GM12878 (cell line): ENCODE data around the gene RFWD3. TPM values are rescaled to one million over a fixed set of nuclear protein-coding genes. Genes with fewer than 3 reads are reported as not detected.

Source experiments
- ATAC-seq: fragments of 200-7000 bp; cut with Tn5 transposase; 3 replicates; pipeline ENCODE4 v1.9.1; 2020; ENCODE audit warnings: mild to moderate bottlenecking, moderate library complexity
- BruUV-seq: library from RNA; stranded (reverse); fragments of 400-500 nt; replicated peaks from 2 replicates; lab custom pipeline; 2021; lab: Mats Ljungman, UMichigan
- CTCF ChIA-PET: fragments of 300-600 bp; sonication (Branson Sonifier 250); formaldehyde crosslinking; extraction: SDS; loops from one replicate; lab custom pipeline; 2021; ENCODE audit warnings: inconsistent platforms; lab: Yijun Ruan, JAX
- POLR2A ChIA-PET: fragments of 350-600 bp; formaldehyde crosslinking; extraction: SDS; loops from one replicate; lab custom pipeline; 2021; ENCODE audit warnings: inconsistent platforms; lab: Charles Lee
- RAD21 ChIA-PET: fragments of 300-600 bp; sonication (Branson Sonifier 250); formaldehyde crosslinking; loops from one replicate; lab custom pipeline; 2023; ENCODE audit warnings: antibody characterized with exemption; ENCODE audit not compliant: unreplicated experiment; lab: Charles Lee
- SMC1A ChIA-PET: fragments of 300-600 bp; sonication (Branson Sonifier 250); formaldehyde crosslinking; loops from one replicate; lab custom pipeline; 2023; ENCODE audit not compliant: unreplicated experiment, uncharacterized antibody; lab: Charles Lee
- DNase-seq: peaks from one replicate; pipeline ENCODE4 v3.0.0-alpha.2; 2011; ENCODE audit warnings: low read depth, low spot score
- FAIRE-seq: peaks from 3 replicates; lab custom pipeline; 2011; peaks lifted over from hg19 to GRCh38; lab: Jason Lieb, UNC
- H2AFZ ChIP-seq: 2 replicates; pipeline ENCODE4 v1.6.0; 2011; ENCODE audit warnings: low read depth, low read length, control low read depth; ENCODE audit not compliant: control insufficient read depth
- H3K27ac ChIP-seq: 2 replicates; pipeline ENCODE4 v1.5.1; 2011; ENCODE audit warnings: control low read depth; ENCODE audit not compliant: control insufficient read depth, insufficient read depth
- H3K27me3 ChIP-seq, 2 experiments: replicated peaks in 1 of 2; 2 replicates each; pipeline versions ENCODE4 v1.6.0 to v1.6.1; 2011; ENCODE audit warnings: low read length in 1 of 2; ENCODE audit not compliant: control insufficient read depth in 2 of 2, insufficient read depth in 2 of 2
- H3K36me3 ChIP-seq, 2 experiments: 2 replicates each; pipeline ENCODE4 v1.5.1; 2011; ENCODE audit warnings: low read length in 1 of 2; ENCODE audit not compliant: control insufficient read depth in 2 of 2, insufficient read depth in 2 of 2
- H3K4me1 ChIP-seq: 2 replicates; pipeline ENCODE4 v1.6.1; 2011; ENCODE audit warnings: mild to moderate bottlenecking, low read length, moderate library complexity, mixed read lengths; ENCODE audit not compliant: control insufficient read depth, insufficient read depth
- H3K4me2 ChIP-seq: 2 replicates; pipeline ENCODE4 v1.6.0; 2011; ENCODE audit warnings: control low read depth; ENCODE audit not compliant: control insufficient read depth, insufficient read depth
- H3K4me3 ChIP-seq: fragments of 200-600 bp; sonication (generic); 2 replicates; pipeline ENCODE4 v1.5.1; 2016
- H3K79me2 ChIP-seq: 2 replicates; pipeline ENCODE4 v1.6.0; 2011; ENCODE audit warnings: low read length; ENCODE audit not compliant: control insufficient read depth, insufficient read depth
- H3K9ac ChIP-seq: 2 replicates; pipeline ENCODE4 v1.8.0; 2011; ENCODE audit warnings: low read length, control low read depth, mixed read lengths; ENCODE audit not compliant: control insufficient read depth, insufficient read depth
- H3K9me3 ChIP-seq: replicated peaks from 3 replicates; pipeline ENCODE4 v1.5.1; 2011; ENCODE audit warnings: mild to moderate bottlenecking, low read length; ENCODE audit not compliant: control insufficient read depth, insufficient read depth
- H4K20me1 ChIP-seq: 2 replicates; pipeline ENCODE4 v1.6.0; 2011; ENCODE audit not compliant: control insufficient read depth, insufficient read depth
- BACH1 ChIP-seq: fragments of 450-650 bp; IDR thresholded peaks from 2 replicates; pipeline ENCODE4 v1.6.1; 2017; ENCODE audit warnings: mild to moderate bottlenecking, borderline replicate concordance
- CBX3 ChIP-seq: fragments of 200-600 bp; sonication (generic); IDR thresholded peaks from 2 replicates; pipeline ENCODE4 v1.6.1; 2016; ENCODE audit warnings: low read depth, borderline replicate concordance
- CEBPB ChIP-seq, 2 experiments: fragments of 150-350 bp in 1 of 2; IDR thresholded peaks; 2 replicates each; pipeline ENCODE4 v1.6.1; 2012 to 2014; ENCODE audit warnings: low read depth in 2 of 2, low read length in 2 of 2, borderline replicate concordance in 1 of 2, inconsistent platforms in 1 of 2
- CREB1 ChIP-seq: IDR thresholded peaks from 2 replicates; pipeline ENCODE4 v1.6.1; 2012; ENCODE audit warnings: low read depth, mild to moderate bottlenecking, inconsistent platforms
- DPF2 ChIP-seq: fragments of 450-650 bp; IDR thresholded peaks from 2 replicates; pipeline ENCODE4 v1.6.1; 2017; ENCODE audit warnings: mild to moderate bottlenecking
- HCFC1 ChIP-seq: fragments of 150-350 bp; IDR thresholded peaks from 2 replicates; pipeline ENCODE4 v1.6.1; 2014; ENCODE audit warnings: low read length
- IRF5 ChIP-seq: fragments of 450-650 bp; IDR thresholded peaks from 2 replicates; pipeline ENCODE4 v1.6.1; 2017; ENCODE audit warnings: borderline replicate concordance
- NFYA ChIP-seq: IDR thresholded peaks from 2 replicates; pipeline ENCODE4 v1.6.1; 2011; ENCODE audit warnings: low read depth, mild to moderate bottlenecking, low read length, improper control_type of control experiment, borderline replicate concordance
- RELB ChIP-seq: fragments of 450-650 bp; IDR thresholded peaks from 2 replicates; pipeline ENCODE4 v1.6.1; 2017; ENCODE audit warnings: low read depth, mild to moderate bottlenecking, moderate library complexity
- WGBS: methylation state at CpG from one replicate; pipeline ENCODE4 v1.1.6; 2016; ENCODE audit warnings: low lambda C conversion rate; ENCODE audit not compliant: insufficient replicate concordance, insufficient coverage; ENCODE audit errors: missing lambda C conversion rate; 5-methylcytosine and 5-hydroxymethylcytosine counted together
- in situ Hi-C: fragments of 300-500 bp; cut with MboI; formaldehyde crosslinking; loops from 9 replicates; pipeline ENCODE4 v1.14.3; 2018; ENCODE audit warnings: mixed read lengths
- intact Hi-C: fragments of 100-400 bp; cut with micrococcal nuclease; formaldehyde crosslinking; loops from one replicate; pipeline ENCODE4 v1.14.2; 2022; ENCODE audit not compliant: unreplicated experiment
- polyA plus RNA-seq, 11 experiments: library from polyadenylated mRNA; depleted of rRNA in 4 of 11; unstranded in 6 of 11; stranded (reverse) in 5 of 11; fragments of >200 nt; fragmentation: Nextera tagmentation in 4 of 11; fragmentation: Illumina TruSeq in 1 of 11; extraction: Ambion mirVana in 4 of 11; extraction: Trizol in 1 of 11; gene quantifications; 1 replicate in 1 of 11; 2 replicates in 10 of 11; pipeline versions ENCODE4 v1.2.1 to v1.2.3, GENCODE V29; 2011 to 2016; ENCODE audit warnings: inconsistent platforms in 2 of 11, missing spikeins in 2 of 11, low read depth in 1 of 11
- total RNA-seq, 4 experiments: library from RNA; depleted of rRNA in 3 of 4; stranded (reverse); fragments of >200 nt in 3 of 4; fragmentation: Illumina TruSeq in 1 of 4; extraction: Trizol in 1 of 4; gene quantifications; 2 replicates each; pipeline versions ENCODE4 v1.2.1 to v1.2.3, GENCODE V29; 2013 to 2021

RFWD3 gene
- total and polyA plus RNA-seq, 10 of the 15 experiments (the other 5 are each of a cell fraction or from before 2014, with no cell fraction given), result 10.7 to 78.5 (median 51.2) TPM

- Histone ChIP-seq H3K27ac (no peak overlapping the region), H2AFZ (no peak overlapping the region), H3K4me2 (no peak overlapping the region), H3K4me1 (no peaks in the 10 kb centered on the region), H3K36me3 (no peaks in the 10 kb centered on the region), H4K20me1 (no peaks in the 10 kb centered on the region; the same call in 1 of the 2 replicates), H3K79me2 (peaks cover 29% of the 10 kb centered on the region), H3K4me3 (no peak overlapping the region), H3K27me3 (no peaks in the 10 kb centered on the region), H3K9me3 (no peaks in the 10 kb centered on the region), H3K9ac (no peak overlapping the region)
- ChIA-PET SMC1A (interaction anchor here (1.0 to 1.2 kb wide), 2 partner anchors 47 to 60 kb away, joined by 3 read pairs; no protein-coding TSS in a partner anchor), CTCF (no interaction called here), POLR2A (no interaction called here), RAD21 (interaction anchor here (0.6 to 0.7 kb wide), 2 partner anchors 10 to 25 kb away, joined by 3 read pairs; no protein-coding TSS in a partner anchor)
- BruUV-seq, result no TSS peak
- DNase-seq, result no peak
- intact Hi-C loops (loop anchor here (10.0 kb wide), 1 partner anchor 114 kb away; no protein-coding TSS in a partner anchor), in situ Hi-C loops (no loop called here)
- no peak for TF ChIP-seq BACH1
- TF ChIP-seq HCFC1, result no peak
- no peak for TF ChIP-seq CREB1
- TF ChIP-seq IRF5, result no peak
- TF ChIP-seq CEBPB (IDR thresholded peaks at IDR 0.05; ENCODE audit: borderline replicate concordance in 1 of 2, low read depth in 2 of 2, low read length in 2 of 2), result no peak
- no peak for TF ChIP-seq DPF2
- TF ChIP-seq RELB, result no peak
- TF ChIP-seq NFYA, result no peak
- no peak for TF ChIP-seq CBX3
- ATAC-seq, result no peak
- WGBS, result 82% methylated on average over 6 of the region's 6 CpGs
- no peak for FAIRE-seq
These were observed 57.7 kb downstream of the RFWD3 start for GRCh38 chr16:74608944-74609343.
